Vagina (tissue), 2 donors: Measurements from ENCODE around the gene NSG1. TPM values are rescaled to one million over a fixed set of nuclear protein-coding genes. Genes with fewer than 3 reads are reported as not detected.

ENCODE experiments used
- DNase-seq, 2 donors: peaks; one replicate each; pipeline ENCODE4 v3.0.0-alpha.2; 2017; ENCODE audit errors: extremely low spot score in 2 of 2
- H3K27ac ChIP-seq: fragments of 200-600 bp; sonication (generic); one replicate; pipeline ENCODE4 v1.5.1; 2019
- H3K27me3 ChIP-seq: fragments of 200-600 bp; sonication (generic); one replicate; pipeline ENCODE4 v1.5.1; 2019
- H3K36me3 ChIP-seq, 2 donors: fragments of 200-600 bp; sonication (generic); one replicate each; pipeline ENCODE4 v1.5.1; 2017 to 2019
- H3K4me1 ChIP-seq: fragments of 200-600 bp; sonication (generic); one replicate; pipeline ENCODE4 v1.5.1; 2019
- H3K4me3 ChIP-seq, 2 donors: fragments of 200-600 bp; sonication (generic); 1 replicate in 1 of 2; 2 replicates in 1 of 2; pipeline ENCODE4 v1.5.1; 2016 to 2019
- H3K9me3 ChIP-seq: fragments of 200-600 bp; sonication (generic); one replicate; pipeline ENCODE4 v1.5.1; 2019
- POLR2A ChIP-seq, 2 donors: fragments of 450-650 bp; IDR thresholded peaks; one replicate each; pipeline ENCODE4 v1.6.1; 2017; ENCODE audit warnings: antibody characterized with exemption in 2 of 2, mild to moderate bottlenecking in 2 of 2, moderate library complexity in 2 of 2
- POLR2AphosphoS5 ChIP-seq, 2 donors: sonication (generic); formaldehyde crosslinking; IDR thresholded peaks; one replicate each; pipeline ENCODE4 v1.9.0; 2017; ENCODE audit warnings: antibody characterized with exemption in 2 of 2, mild to moderate bottlenecking in 2 of 2, low read depth in 1 of 2; ENCODE audit not compliant: insufficient read depth in 1 of 2
- intact Hi-C: fragments of 100-400 bp; cut with DNase I; formaldehyde crosslinking; loops from one replicate; pipeline ENCODE4 v1.15.1; 2023
- total RNA-seq: library from RNA; depleted of rRNA; stranded (reverse); fragments of >200 nt; gene quantifications from one replicate; pipeline ENCODE4 v1.2.3, GENCODE V29; 2016
- TF ChIP-seq, protein P1 (sequence below), 3 experiments: fragments of 450-650 bp in 2 of 3; fragments of 200-600 bp in 1 of 3; sonication (generic) in 1 of 3; IDR thresholded peaks; one replicate each; pipeline ENCODE4 v1.5.1; 2017 to 2019; ENCODE audit warnings: antibody characterized with exemption in 3 of 3, mild to moderate bottlenecking in 2 of 3, moderate library complexity in 2 of 3

Gene NSG1
- total RNA-seq, 1 donor from 2014 or later, result 32.9 TPM

DNA sequence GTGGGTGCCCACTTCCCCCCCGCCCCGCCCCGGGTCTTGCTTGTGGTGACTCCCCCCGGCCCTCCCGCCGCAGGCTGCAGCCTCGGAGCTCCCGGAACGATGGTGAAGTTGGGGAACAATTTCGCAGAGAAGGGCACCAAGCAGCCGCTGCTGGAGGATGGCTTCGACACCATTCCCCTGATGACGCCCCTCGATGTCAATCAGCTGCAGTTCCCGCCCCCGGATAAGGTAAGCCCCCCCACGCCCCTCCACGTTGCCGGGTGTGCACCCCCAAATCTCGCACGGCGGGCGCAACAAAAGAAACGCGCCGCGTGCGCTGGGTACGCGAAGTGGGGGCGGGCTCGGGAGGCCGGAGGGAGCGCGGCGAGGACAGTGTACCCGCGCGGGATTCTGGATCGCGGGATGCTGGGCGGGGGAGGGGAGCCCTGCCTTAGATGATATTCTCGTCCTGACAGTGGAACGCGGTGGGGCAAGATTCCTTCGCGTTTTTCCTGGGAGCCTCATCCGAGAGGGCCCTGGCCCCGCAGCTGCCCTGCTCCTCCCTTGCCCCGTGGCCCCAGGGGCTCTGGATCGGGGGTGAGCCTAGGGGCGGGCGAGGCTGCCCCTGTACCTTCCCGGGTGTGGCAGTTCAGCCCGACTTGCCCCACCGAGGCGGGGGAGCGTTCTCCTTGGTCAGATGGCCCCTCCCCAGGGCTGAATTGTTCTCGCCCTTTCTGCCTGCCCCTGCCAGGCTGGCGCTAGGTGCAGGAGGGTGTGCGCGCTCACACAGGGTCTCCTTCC is 819 bp downstream of the NSG1 start:
- no peak for DNase-seq
- no peaks in the 10 kb centered on the region for H3K27me3 ChIP-seq
- TF ChIP-seq POLR2A (IDR thresholded peaks at IDR 0.05) (no peak), POLR2AphosphoS5 (IDR thresholded peaks at IDR 0.05; ENCODE audit: insufficient read depth in 1 of 2, low read depth in 1 of 2) (no peak)
- TF ChIP-seq, protein P1, sequence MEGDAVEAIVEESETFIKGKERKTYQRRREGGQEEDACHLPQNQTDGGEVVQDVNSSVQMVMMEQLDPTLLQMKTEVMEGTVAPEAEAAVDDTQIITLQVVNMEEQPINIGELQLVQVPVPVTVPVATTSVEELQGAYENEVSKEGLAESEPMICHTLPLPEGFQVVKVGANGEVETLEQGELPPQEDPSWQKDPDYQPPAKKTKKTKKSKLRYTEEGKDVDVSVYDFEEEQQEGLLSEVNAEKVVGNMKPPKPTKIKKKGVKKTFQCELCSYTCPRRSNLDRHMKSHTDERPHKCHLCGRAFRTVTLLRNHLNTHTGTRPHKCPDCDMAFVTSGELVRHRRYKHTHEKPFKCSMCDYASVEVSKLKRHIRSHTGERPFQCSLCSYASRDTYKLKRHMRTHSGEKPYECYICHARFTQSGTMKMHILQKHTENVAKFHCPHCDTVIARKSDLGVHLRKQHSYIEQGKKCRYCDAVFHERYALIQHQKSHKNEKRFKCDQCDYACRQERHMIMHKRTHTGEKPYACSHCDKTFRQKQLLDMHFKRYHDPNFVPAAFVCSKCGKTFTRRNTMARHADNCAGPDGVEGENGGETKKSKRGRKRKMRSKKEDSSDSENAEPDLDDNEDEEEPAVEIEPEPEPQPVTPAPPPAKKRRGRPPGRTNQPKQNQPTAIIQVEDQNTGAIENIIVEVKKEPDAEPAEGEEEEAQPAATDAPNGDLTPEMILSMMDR (IDR thresholded peaks at IDR 0.05), result no peak
- H3K4me1 ChIP-seq, result peaks cover 32% of the 10 kb centered on the region
- peak overlapping the region; percentile 52 to 60 for H3K4me3 ChIP-seq
- no peaks in the 10 kb centered on the region for H3K36me3 ChIP-seq
- no peaks in the 10 kb centered on the region for H3K9me3 ChIP-seq
- H3K27ac ChIP-seq, result no peak overlapping the region
- intact Hi-C loops, result no loop called here

DNA sequence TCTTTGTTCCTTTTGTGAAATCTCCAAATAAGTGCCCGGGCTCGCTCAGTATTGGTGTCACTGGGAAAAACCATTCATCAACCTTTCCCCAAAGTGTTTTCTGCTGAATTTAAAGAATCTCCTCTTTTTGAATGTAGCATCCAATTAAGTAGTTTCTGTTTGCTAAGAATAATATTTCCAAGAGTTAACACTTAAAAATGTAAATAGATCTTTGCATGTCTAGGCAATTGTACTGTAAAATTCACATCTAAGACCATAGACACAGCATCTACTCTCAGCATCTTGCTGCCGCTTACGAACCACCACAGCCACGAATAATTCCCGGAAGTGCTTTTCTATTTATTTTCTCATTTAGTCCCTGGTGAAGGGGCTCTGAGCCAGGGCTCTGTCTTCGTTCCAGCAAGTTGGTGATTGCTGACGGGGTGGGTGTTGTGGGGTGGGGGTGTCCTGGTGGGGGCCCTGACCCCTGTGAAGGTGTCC is 1.4 kb downstream of the NSG1 start:
- TF ChIP-seq, protein P1 (IDR thresholded peaks at IDR 0.05), result no peak
- TF ChIP-seq POLR2A (IDR thresholded peaks at IDR 0.05), result no peak
- TF ChIP-seq POLR2AphosphoS5 (IDR thresholded peaks at IDR 0.05; ENCODE audit: insufficient read depth in 1 of 2, low read depth in 1 of 2), result no peak
- no peak for DNase-seq
- H3K4me1 ChIP-seq, result peaks cover 32% of the 10 kb centered on the region
- H3K27ac ChIP-seq, result no peak overlapping the region
- no peaks in the 10 kb centered on the region for H3K36me3 ChIP-seq
- peak overlapping the region; percentile 52 to 60 for H3K4me3 ChIP-seq
- H3K27me3 ChIP-seq, result no peaks in the 10 kb centered on the region
- no peaks in the 10 kb centered on the region for H3K9me3 ChIP-seq
- intact Hi-C loops, result no loop called here

DNA sequence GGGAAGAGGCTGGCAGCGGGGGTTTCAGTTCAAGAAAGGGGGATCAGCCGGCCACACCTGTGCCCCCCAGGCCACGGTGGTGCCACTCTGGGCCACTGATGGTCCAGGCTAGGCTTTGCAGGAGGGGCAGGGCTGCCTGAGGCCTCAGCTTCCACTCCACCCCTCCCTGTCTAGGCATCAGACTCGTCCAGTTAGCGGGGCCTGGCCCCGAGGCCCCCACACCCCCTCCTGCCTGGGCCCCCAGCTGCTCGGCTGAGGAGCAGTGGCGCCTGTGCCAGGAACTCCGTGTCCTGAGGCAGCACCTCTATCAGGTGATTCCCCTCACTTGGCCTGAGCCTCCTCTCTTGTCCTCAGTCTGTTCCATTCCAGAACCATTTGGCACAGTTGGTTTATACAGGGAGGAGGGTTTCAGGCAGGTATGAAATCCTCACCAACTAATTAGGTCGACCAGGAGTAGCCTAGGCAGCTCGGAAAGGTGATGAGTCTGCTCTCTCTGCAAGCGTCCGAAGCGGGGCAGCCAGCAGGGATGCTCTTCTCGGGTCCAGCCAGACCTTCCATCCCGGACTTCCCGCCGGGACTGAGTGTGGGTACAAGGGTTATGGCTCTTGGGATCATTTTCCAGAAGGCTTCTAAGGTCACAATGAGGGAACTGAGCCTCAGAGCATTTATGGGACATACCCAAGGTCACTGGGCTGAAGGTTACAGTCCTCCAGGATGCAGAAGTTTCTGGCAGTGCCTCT is 2.1 kb downstream of the NSG1 start:
- TF ChIP-seq, protein P1 (IDR thresholded peaks at IDR 0.05), result no peak
- TF ChIP-seq POLR2A (IDR thresholded peaks at IDR 0.05) (no peak), POLR2AphosphoS5 (IDR thresholded peaks at IDR 0.05; ENCODE audit: insufficient read depth in 1 of 2, low read depth in 1 of 2) (no peak)
- H3K27me3 ChIP-seq, result no peaks in the 10 kb centered on the region
- H3K4me1 ChIP-seq, result peaks cover 32% of the 10 kb centered on the region
- H3K36me3 ChIP-seq, result no peaks in the 10 kb centered on the region
- intact Hi-C loops, result no loop called here
- H3K27ac ChIP-seq, result no peak overlapping the region
- no peak for DNase-seq
- H3K4me3 ChIP-seq, result no peak overlapping the region
- no peaks in the 10 kb centered on the region for H3K9me3 ChIP-seq

DNA sequence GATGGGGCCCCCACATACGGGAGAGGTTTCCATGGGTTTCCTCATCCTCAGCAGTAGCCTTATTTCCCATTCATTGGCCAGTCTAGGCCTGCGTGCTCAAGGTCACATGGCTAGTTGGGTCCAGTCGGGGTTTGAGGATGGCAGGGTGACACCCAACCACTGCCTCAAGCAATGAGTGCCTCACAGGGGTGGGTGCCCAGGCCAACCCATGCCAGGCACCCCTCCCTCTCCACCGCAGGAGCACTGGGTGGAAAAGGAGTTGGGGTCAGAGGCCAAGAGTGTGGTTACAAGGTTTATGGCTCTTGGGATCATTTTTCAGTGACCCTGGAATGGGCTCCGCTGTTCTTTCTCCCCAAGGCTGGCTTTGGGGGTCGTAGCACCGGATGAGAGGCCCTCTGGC is 3.1 kb downstream of the NSG1 start:
- Histone ChIP-seq H3K27me3 (no peaks in the 10 kb centered on the region), H3K36me3 (no peaks in the 10 kb centered on the region), H3K9me3 (no peaks in the 10 kb centered on the region), H3K4me1 (peaks cover 32% of the 10 kb centered on the region), H3K4me3 (no peak overlapping the region), H3K27ac (no peak overlapping the region)
- DNase-seq, result no peak
- intact Hi-C loops, result no loop called here
- TF ChIP-seq POLR2AphosphoS5 (IDR thresholded peaks at IDR 0.05; ENCODE audit: insufficient read depth in 1 of 2, low read depth in 1 of 2), result no peak
- TF ChIP-seq, protein P1 (IDR thresholded peaks at IDR 0.05), result no peak
- no peak for TF ChIP-seq POLR2A (IDR thresholded peaks at IDR 0.05)
